Activated effector memory CD4-positive, alpha-beta T cell treated with anti-CD3 and anti-CD28 coated beads, Interleukin-2, amount 50 U/mL, for 16 hours (primary cell): Measurements from ENCODE around the gene INPP5F.
"Not testable (repeated sequence)": the region's sequence is repeated elsewhere in the genome, so short reads cannot be mapped to it uniquely, and the experiment has no call there.

Experiments used
- DNase-seq: peaks from one replicate; pipeline ENCODE4 v3.0.0-alpha.2; 2020

The INPP5F gene

DNA sequence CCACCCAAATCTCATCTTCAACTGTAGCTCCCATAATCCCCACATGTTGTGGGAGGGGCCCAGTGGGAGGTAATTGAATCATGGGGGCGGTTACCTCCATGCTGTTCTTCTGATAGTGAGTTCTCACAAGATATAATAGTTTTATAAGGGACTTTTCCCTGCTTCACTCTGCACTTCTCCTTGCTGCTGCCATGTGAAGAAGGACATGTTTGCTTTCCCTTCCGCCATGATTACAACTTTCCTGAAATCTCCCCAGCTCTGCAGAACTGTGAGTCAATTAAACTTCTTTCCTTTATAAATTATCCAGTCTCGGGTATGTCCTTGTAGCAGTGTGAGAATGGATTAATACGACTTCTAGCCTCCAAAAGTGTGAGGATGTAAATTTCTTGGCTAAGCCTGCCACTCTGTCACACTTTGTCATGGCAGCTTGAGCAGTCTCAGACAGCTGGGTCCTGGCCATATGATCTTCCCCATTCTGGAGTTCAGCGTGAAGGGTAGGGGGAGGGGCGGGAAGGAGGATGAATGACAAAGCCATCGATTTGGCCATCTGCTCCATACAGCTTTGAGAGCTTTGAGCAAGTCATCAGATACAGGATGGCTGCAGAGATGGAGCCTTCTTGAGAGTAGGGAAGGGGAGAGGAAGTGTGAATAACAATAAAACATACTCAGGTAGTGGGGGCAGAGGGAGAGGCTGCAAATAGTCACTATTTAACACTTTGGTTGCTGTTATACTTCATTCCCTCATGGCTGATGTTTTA lies 19.1 kb upstream of the INPP5F start:
- DNase-seq: no peak

DNA sequence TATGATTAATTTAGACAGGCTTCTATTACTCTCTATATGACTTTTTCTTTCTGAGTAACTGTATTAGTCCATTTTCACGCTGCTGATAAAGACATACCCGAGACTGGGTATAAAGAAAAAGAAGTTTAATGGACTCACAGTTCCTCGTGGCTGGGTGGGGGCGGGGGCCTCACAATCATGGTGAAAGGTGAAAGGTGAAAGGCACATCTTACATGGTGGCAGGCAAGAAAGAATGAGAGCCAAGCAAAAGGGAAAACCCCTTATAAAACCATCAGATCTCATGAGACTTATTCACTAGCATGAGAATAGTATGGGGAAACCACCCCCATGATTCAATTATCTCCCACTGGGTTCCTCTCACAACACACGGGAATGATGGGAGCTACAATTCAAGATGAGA lies 18.5 kb upstream of the INPP5F start:
- DNase-seq: peak; percentile 81

DNA sequence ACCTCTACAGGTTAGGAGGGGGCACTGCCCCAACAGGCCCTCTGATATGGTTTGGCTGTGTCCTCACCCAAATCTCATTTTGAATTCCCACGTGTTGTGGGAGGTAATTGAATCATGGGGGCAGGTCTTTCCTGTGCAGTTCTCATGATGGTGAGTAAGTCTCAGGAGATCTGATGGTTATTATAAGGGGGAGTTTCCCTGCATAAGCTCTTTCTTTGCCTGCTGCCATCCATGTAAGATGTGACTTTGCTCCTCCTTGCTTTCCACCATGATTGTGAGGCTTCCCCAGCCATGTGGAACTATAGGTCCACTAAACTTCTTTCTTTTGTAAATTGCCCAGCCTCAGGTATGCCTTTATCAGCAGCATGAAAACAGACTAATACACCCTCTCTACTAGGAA lies 14.9 kb upstream of the INPP5F start:
- not testable (repeated sequence) for DNase-seq

DNA sequence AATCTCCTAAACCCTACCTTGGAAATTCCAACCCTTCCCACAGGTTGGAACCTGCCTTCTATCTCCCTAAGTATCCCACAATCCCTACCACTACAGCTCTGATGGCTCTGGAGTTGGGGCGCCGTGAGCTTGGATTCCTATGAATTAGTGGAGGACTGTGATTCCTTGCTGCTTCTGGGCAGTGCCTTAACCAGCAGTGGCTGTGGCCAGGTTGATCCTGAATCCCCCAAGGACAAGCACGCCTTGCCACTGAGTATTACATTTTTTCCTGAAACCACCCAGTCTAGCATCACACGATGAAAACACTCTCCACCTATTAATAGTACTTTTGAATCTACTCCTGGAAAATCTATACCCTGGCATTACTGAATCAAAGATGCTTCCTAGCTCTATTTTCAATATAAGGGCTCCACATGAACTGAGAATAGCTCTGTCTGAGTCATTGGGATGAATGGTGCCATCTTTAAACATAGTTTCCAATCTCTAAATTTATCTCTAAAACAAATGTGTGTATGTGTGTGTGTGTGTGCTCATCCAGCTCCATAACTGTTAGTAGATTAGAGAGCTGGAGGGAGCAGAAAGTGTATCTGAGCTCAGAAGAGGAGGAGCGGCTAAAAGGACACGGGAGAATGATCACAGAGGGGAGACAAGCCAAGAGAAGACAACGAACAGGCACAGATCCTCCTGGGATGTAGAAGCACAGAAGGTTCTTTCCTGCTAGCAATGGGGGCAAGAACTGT lies 11.9 kb upstream of the INPP5F start:
- DNase-seq: no peak

DNA sequence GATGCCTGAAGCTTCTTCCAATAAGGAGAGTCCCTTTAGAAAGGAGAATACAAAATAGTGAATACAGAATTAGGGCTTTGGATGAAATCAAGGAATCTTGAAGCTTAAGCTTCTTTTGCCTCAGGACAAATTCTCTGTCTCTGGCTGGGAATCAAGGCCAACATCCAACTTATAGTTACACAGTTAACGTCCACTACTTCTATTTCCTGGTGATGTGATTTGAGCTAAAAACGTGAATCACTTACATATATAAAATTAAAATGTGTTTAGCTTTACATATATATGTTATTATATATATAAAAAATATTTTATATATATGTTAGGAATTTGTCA lies 11.4 kb upstream of the INPP5F start:
- DNase-seq: no peak

DNA sequence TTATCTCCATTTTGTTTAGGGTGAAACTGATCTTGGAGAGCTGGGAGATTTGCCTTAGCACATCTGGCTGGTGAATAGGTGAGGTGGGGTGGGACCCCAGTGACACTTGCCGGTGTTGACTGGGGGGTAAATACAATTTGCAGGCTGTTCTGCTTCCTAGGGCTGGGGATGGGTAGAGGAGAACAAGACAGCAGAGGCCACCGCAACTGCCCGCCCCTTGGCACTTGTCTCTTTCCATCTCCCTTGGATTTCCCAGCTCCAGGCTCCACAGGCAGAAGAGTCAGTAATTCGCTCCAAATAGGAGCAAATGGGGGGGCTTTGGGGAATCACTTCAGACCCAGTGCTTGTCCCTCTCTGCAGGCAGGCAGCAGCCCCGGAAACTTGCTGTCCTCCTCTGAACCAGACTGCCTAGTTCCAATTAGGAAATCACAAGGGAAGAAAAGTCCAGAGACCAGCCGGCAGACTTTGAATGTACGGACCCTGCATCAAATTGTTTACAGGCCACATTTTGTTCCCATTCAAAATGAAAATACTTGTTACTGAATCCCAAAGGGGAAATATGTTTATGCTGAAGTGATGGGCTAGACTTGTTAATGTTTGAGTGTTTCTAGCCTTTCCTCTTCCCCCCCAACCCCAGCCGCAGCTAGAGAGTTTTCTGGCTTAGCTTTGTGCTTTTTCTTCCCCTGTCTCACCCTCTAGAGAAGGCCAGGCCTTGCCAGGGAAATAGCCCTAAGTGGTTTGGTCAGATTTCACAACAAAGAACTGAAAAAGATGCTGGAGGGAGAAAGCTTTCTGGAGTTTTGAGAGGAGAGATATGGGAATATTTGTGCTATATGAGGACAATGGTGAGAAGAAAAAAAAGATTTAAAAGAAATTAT lies 10.0 kb upstream of the INPP5F start:
- DNase-seq: no peak

DNA sequence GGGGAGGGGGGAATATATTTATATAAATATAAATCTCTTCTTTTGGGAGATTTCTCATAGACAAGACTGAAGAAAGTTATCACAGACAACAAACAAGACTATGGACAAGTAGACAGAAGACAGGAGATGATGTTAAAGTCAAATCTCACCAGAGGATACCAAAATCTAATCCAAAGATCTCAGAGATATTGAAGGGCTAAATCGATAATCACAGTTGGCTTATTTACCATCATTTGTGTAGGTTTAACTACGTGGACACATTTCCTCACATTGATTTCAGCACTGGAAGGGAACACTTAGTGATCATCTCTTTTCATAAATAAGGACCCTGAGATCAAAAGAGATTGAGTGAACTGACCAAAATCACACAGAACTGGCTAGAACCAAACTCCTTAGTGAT lies 2.7 kb upstream of the INPP5F start:
- DNase-seq: no peak

DNA sequence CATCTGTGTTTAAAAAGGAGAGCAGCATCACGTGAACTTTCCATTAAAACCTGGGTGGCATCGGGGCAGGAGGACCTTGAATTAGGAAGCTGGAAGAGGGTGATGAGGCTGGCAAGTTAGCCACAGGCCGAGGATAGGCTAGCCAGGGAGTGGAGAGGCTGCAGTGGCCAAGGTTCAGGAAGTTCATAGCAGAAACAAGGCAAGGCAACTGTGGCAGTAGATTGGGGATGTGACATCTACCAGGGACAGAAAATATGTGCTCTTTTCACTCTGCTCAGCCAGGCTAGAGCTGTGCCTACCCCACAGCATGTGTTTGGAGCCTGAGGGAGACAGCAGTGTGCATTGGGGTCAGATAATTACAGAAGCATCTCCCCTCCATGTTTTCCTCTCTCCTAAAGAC lies 2.2 kb upstream of the INPP5F start:
- DNase-seq: no peak

DNA sequence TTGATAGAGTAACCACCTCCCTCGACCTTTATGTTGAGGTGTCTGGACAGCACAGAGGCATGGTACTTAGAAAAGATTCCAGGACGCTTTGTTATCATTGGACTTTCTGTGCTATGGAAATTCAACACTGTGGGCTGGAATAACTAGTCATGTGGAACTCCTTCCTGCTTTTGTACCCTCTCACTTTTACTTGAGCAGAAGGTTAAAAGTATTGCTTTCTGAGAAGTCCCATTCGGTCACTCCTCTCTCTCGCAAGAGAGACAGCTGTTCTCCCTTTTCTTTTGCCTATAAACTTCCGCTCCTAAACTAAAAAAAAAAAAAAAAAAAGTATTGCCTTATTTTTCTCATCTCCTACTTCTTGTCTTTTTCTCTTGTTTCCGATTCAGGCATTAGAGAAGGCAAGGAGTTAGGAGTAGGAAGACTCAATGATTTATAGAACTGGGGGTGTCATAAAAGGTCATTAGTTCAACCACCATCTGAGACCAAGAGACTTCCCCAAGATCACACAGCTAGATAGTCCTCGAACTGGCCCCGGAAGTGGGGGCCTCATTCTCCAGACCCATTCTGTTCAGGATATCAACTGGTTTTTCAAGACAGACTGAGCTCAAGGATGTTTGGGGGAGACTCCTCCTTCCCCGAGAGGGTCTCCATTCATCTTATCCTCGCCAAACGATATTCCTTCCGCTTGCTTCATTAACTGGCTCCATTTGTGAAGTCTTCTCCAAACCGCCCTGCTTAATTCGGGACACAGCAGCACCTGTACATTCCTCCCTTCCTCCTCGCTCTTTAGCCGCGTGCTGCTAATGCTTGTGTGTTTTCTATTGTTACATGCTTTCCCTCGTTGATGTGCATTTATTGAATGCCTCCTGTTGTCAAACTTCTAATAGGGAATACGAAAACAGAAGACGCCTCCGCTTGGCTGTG lies 995 bp upstream of the INPP5F start:
- DNase-seq: no peak

DNA sequence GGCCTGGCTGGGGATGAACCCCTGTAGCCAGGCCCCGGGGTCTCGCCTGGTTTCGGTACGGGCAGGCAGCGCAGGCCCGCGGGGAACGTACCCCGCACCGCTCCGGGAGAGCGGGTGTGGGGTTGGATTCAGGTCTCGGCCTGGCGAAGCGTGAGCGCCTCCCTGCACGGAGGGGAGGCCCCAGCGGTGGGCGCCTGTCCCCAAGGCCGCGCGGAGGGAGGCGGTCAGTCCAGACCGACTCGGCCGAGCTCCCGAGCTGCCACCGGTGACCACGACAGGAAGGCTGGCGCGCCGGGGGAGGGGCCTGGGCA lies 378 bp upstream of the INPP5F start:
- DNase-seq: no peak

DNA sequence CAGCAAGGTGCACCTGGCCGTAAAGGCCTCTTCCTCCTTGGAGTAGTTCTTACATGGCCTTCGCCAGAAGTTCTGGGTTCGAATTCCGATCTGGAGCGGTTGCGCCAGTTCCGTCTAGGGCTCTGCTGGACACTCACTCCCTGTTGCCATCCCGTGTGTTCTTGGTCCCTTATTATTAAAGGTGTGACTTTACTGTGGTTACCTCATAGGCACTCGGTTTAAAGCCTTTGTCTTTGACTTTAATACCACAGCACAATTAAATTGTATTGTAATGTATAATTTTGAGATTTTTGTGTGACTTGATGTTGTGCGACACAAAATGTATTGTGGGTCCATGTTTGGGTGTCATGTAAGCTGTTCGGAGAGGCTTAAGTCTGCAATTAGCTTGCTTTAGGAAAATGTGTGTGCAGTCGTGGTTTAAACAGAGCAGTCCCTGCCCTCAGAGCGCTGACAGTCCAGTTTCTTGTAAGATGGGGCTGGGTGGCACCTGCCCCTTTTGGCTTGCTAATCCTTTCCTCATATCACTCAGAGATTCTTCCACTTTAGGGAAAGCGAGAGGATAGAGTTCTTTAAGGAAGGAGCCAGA lies 919 bp downstream of the INPP5F start:
- no peak for DNase-seq

DNA sequence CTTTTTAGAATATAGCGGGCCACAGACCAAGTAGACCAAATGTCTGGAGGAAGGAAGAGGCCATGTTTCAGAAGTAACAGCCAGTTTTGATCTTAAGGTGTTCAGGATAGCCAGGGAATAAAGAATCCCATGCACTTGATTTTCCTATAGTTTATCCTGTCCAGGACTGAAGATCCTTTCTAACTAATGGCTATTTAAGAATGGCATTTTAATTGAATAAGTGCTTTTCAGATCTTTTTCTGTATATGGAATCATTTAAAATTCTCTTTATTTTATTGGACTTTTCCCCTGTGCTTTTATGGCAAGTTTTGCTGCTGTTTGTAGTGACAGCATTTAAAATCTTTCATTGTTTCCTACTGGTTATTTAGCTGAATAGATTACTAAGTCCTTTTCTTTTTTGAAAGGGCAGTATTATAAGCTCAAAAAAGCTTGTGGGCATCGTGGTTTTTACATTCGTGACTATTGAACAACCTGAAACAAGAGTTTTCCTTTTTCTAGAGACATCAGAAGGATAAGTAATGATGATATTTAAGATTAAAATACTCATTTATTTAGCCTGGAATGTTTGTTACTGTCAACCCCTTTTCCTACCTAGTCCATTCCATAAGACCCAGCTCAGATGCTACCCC lies 2.4 kb downstream of the INPP5F start:
- DNase-seq: no peak

DNA sequence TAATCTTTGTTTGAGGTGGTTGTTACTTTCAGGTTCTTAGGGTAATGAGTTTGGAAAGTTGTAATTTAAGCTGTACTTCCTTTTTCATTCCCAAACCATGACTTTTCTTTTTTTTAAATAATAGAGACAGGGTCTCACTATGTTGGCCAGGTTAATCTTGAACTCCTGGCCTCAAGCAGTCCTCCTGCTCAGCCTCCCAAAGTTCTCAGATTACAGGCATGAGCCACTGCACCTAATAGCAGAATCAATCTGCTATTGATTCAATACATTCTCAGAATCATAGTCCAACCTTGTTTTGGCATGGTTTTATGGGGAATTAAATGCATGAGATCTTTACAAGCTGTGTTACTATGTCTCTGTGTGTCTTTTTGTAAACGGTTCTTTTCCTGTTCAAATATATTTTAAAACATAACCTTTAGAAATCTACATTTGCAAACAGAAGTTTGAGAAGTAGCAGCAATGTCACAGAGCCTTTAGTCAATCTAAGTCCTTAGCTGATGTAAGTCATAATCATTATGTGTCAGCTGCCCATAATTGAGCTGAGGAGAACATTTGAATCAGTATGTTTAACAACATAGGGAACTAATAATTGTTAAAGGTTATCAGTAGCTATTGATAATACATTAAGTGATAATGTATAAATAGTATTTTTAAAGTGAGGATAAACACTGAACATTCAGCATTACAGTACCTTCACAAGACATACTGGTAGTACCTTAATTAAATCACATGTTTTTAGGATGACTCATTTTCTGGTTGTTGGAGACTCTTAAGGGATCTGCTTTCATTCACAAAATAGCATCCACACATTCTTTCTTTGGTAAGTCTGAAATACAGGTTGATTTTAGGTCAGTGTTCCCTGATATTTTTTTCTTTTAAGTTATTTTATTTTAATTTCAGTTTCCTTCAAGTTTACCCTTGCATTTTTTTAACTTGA lies 8.8 kb downstream of the INPP5F start:
- no peak for DNase-seq

DNA sequence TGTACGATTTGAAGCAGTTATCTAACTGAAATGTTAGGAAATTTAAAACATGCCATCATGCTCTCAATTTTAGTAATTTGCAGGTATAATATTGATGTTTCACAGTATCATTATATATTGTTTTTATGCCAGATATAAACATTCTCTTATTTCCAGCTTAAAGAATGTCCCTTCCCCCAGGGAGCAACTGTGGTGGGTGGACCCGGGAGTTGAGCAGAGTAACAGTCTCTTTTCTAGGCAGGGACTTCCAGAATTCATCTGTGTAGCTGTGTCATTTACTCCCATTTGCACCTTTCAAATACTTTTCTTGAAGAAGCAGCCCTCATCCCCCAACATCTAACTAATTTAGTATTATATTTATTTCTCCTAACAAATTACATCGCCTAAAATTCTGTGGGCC lies 9.6 kb downstream of the INPP5F start:
- DNase-seq: no peak

DNA sequence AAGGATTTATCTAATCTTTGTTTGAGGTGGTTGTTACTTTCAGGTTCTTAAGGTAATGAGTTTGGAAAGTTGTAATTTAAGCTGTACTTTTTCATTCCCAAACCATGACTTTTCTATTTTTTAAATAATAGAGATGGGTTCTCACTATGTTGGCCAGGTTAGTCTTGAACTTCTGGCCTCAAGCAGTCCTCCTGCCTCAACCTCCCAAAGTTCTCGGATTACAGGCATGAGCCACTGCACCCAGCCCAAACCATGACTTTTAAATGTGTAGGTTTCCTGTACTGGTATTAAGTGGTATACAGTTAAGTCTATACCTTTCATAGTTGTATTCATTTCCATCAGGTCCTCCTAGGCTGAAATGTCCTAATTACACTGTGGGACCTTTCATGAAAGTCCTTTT lies 10.4 kb downstream of the INPP5F start:
- no peak for DNase-seq

DNA sequence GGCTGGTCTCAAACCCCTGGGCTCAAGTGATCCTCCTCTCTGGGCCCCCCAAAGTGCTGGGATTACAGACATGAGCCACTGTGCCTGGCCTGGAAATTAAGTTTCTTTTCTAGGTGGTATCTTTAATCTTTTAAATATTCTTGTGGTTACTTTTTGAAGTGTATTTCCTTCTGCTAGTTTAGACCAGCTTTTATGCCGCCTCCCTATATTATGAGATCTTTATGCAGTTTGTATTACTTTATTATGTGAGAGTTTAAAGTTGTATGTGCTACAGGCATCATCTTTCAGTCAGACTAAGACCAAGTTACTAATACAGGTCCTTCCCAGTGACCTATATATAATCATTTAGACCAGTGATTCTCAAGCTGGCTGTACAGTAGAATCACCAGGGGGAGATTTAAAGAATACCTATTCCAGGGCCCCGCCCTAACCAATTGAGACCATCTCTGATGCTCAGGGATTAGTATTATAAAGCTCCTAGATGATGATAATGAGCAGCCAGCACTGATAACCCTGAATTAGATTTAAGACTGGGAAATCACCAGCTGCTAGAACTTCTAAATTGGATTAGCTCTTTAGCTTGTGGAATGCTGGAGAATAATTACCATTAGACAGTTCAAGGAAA lies 11.3 kb downstream of the INPP5F start:
- no peak for DNase-seq

DNA sequence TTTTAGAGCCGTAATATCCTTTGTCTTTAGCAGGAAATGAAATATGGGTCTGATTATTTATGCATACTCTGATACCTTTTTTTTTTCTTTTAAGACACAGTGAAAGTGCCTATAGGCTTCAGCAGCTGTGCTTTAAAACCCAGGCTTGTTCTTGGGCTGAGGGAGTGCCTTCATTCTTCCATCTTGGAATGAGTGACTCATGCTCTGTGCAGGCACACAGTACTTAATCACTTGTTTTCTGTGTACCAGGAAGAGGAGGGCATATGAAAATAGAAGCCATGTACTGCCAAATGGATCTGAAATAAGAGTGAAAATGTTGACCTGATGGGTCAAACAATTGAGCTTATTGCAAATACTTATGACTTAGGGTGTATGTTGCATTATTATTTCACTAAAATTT lies 12.0 kb downstream of the INPP5F start:
- DNase-seq: peak; percentile 70

DNA sequence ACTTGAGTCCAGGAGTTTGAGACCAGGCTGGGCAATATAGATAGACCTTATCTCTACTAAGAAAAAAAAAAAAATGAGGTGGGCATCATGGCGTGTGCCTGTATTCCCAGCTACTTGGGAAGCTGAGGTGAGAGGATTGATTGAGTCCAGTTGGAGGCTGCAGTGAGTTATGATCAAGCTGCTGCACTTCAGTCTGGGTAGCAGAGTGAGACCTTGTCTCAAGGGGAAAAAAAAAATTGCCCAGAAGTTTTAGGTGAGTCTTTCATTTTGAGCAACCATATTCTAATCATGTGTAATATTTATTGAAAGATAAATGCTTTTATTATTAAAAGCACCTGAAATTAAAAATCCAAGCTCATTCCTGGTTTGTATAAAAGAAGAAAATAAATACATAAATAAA lies 13.1 kb downstream of the INPP5F start:
- no peak for DNase-seq

DNA sequence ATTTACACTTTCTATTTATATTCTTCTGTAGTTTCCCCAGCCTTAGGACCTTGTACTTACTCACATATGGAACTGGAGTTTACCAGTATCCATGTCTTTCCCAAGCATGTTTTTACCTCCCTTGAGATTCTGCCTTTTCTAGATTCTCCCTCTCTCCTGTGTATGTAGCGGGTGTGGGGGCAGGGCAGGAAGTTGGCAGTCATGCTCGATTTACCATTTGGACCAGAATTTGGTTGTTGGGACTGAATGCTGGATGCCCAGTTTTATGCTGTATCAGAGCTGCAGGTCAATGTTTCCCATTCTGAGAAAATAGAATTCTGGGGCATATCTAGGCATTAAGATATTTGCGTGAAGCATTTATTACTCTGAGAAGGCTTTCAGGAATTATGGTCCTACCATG lies 14.2 kb downstream of the INPP5F start:
- no peak for DNase-seq

DNA sequence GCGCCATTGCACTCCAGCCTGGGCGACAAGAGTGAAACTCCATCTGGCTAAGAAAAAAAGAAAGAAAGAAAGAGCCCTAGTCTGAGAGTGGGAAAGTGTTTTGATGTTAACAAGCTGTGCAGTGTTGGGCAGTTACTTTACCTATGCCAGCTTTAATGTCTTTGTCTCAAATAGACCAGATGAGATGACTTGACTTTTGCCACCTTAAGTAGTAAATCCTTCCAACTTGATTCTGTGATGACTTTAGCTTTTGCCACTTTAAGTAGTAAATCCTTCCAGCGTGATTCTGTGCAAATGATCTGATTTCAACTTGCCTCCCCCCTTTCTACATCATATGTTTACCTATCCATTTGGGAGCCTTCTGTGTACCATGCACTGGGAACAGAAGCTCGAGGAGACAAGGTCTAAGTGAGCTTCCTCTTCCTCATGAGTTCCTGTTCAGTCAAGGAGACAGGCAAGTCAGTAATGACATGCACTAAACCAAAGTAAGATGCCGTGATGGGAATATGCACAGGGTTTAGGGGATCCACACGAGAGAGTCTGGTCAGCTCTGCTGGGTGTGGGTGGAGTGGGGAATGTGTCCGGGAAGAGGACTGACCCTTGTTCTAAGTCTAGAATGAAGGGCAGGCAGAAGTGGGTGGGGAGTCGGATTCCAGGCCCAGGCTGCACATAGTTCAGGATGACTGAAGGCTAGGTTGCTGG lies 17.2 kb downstream of the INPP5F start:
- DNase-seq: no peak
